ENCODE measurements around the gene KRT2.

- TF ChIP-seq TBL1XR1 (IDR thresholded peaks at IDR 0.05; ENCODE audit: low read depth, low read length) (no peak), CTCF (IDR thresholded peaks at IDR 0.05 in 2 of 3, conservative IDR thresholded peaks at IDR 0.05 in 1 of 3; ENCODE audit: control insufficient read depth in 2 of 3, extremely low read depth in 1 of 3, insufficient read depth in 1 of 3, low read depth in 3 of 3, low read length in 3 of 3) (no peak), TCF12 (IDR thresholded peaks at IDR 0.05; ENCODE audit: low read depth, low read length) (no peak)
Observed at GRCh38 chr12:52629281-52630007, 22.6 kb downstream of the KRT2 start.

Measured in GM12878 (cell line).